HG03432 (cell line): ENCODE data around the gene RFFL.
A peak's percentile ranks its signal among the peaks of the same experiment; 100 is the strongest.

Experiments
- ATAC-seq: cut with Tn5 transposase; IDR thresholded peaks from one replicate; pipeline ENCODE4 v1.9.1; 2021; ENCODE audit warnings: mild to moderate bottlenecking, moderate library complexity; ENCODE audit not compliant: unreplicated experiment

Gene RFFL

DNA sequence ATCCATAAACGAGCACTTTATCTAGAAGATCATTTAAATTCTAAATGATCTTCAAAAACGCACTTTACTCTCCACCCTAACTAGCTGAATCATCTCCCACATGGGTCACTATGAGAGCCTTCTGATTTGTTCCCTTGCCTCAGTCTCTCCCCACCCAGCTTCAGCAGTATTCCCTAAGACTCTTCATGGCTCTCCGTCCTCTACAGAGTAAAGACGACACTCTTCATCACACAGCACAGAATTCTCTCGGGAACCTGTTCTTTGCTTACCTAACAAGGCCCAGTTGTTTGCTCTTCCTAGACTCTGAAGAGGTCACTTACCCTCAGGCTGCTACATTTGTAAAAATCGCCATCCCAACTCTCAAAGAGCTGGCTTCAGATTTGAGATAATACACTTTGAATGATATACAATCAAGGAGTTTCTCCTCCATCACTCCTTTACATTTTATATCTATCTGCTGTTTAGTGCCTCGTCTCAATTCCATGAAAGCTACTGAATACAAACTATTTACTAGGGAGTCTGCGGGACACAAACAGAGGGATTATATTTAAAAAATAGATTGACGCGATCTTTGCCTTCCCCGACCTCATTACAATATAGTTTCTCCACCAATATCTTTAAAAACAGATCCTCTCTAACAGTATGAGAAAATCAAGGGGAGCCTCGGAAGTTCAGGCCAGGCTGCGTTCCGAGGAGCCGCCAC, 83.7 kb downstream of the RFFL start:
- no peak for ATAC-seq

DNA sequence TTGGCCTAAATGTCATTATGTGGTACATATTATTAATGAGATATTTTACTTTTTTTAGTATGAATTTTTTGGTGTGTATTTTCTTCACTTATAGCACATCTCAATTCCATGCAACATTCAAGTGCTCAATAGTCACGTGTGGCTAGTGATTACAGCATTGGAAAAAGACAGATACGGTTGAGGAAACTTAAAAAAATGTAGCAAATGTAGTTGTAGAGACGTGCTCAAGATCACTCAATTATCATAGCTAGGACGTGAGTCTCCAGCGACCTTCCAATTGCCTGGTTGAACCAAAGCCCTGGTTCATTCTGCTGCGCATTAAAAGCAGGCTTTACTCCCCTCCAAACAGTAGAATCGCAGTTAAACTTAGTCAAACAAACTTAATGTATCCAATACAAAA, 84.4 kb downstream of the RFFL start:
- no peak for ATAC-seq

- no peak for ATAC-seq
These were observed 88.4 kb downstream of the RFFL start for GRCh38 chr17:34974794-34975785.

- no peak for ATAC-seq
These were observed 89.3 kb downstream of the RFFL start for GRCh38 chr17:34974179-34974578.

DNA sequence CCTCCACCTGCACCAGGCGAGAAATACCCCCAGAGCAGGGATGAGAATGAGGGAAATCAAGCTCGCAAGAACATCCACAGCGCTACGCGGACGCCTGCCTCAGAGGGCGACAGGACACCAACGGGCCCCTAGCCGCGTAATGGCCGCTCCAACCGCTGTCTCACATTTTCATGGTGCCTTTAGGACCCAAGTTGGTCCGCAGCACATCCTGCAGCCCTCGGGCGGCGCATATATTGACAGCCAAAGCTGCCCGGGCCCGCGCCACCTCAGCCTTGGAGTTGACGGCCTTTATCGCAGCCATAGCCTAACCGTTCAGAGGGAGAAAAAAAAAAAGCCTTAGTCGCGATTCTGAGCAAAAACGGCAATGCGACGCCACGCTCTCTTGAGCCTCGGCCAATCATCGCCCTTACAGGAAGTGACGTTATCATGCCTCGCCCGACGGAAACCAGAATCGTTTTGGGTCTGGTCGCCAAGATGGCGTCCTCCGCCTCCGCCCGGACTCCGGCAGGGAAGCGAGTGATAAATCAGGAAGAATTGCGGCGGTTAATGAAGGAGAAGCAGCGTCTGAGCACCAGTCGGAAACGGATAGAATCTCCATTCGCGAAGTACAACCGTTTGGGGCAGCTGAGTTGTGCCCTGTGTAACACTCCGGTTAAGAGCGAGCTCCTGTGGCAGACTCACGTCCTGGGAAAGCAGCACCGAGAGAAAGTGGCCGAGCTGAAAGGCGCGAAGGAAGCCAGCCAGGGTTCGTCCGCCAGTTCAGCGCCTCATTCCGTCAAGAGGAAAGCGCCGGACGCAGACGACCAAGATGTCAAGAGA, 102.2 kb downstream of the RFFL start, which contains the start of the genes CCT6B and ZNF830:
Gene CCT6B, minus strand, starts transcription at position 368 of the 819 bp plus-strand sequence. Its CDS starts 67 bp downstream, at position 301.
Gene ZNF830, plus strand, starts transcription at position 448 of the 819 bp plus-strand sequence. Its CDS starts 27 bp downstream, at position 475.
- peak; percentile 87 for ATAC-seq

GRCh38 chr17:34958438-34958837, 105.1 kb downstream of the RFFL start:
- ATAC-seq, result no peak
